Breast epithelium (tissue), 4 donors: ENCODE data around the gene NCKAP5. TPM values are rescaled to one million over a fixed set of nuclear protein-coding genes. Genes with fewer than 3 reads are reported as not detected.

Experiments
- DNase-seq, 2 donors: peaks; one replicate each; pipeline ENCODE4 v3.0.0-alpha.2; 2019; ENCODE audit warnings: low spot score in 2 of 2
- H3K27ac ChIP-seq, 2 donors: fragments of 200-600 bp; sonication (generic) in 1 of 2; one replicate each; pipeline ENCODE4 v1.5.1; 2016 to 2019; ENCODE audit warnings: mild to moderate bottlenecking in 1 of 2
- H3K27me3 ChIP-seq, 2 donors: fragments of 200-600 bp; sonication (generic) in 1 of 2; one replicate each; pipeline versions ENCODE4 v1.5.1 to v1.6.0; 2017 to 2019; ENCODE audit warnings: control low read depth in 1 of 2, mild to moderate bottlenecking in 1 of 2
- H3K36me3 ChIP-seq: fragments of 200-600 bp; one replicate; pipeline ENCODE4 v1.5.1; 2019
- H3K4me1 ChIP-seq, 2 donors: fragments of 200-600 bp; sonication (generic); one replicate each; pipeline ENCODE4 v1.5.1; 2016 to 2019; ENCODE audit warnings: control low read depth in 1 of 2
- H3K4me3 ChIP-seq, 3 donors: fragments of 200-600 bp; sonication (generic); 1 replicate in 2 of 3; 2 replicates in 1 of 3; pipeline ENCODE4 v1.5.1; 2016 to 2019; ENCODE audit warnings: mild to moderate bottlenecking in 3 of 3, moderate library complexity in 2 of 3
- H3K9me3 ChIP-seq, 2 donors: fragments of 200-600 bp; sonication (generic) in 1 of 2; one replicate each; pipeline ENCODE4 v1.5.1; 2016 to 2019; ENCODE audit warnings: control low read depth in 1 of 2
- CTCF ChIP-seq, 3 donors: fragments of 450-650 bp; IDR thresholded peaks; one replicate each; pipeline ENCODE4 v1.5.1; 2016 to 2017; ENCODE audit warnings: antibody characterized with exemption in 3 of 3, mild to moderate bottlenecking in 3 of 3, moderate library complexity in 3 of 3
- POLR2A ChIP-seq: fragments of 450-650 bp; IDR thresholded peaks from one replicate; pipeline ENCODE4 v1.6.1; 2016; ENCODE audit warnings: antibody characterized with exemption, mild to moderate bottlenecking, moderate library complexity
- POLR2AphosphoS5 ChIP-seq, 3 donors: sonication (generic); formaldehyde crosslinking; IDR thresholded peaks; one replicate each; pipeline ENCODE4 v1.6.1; 2017; ENCODE audit warnings: antibody characterized with exemption in 3 of 3
- intact Hi-C: fragments of 100-400 bp; cut with DNase I; formaldehyde crosslinking; loops from one replicate; pipeline ENCODE4 v1.15.1; 2023; ENCODE audit warnings: low total_unique reads
- total RNA-seq, 3 donors: library from RNA; depleted of rRNA; stranded (reverse); fragments of >200 nt; gene quantifications; one replicate each; pipeline ENCODE4 v1.1.0, GENCODE V29; 2016

Gene NCKAP5
- total RNA-seq, 3 donors from 2014 or later, result 1.1 to 10.5 (median 6.1) TPM

GRCh38 chr2:132645722-132646539 lies 922.3 kb downstream of the NCKAP5 start:
- TF ChIP-seq POLR2A, result no peak
- TF ChIP-seq POLR2AphosphoS5 (IDR thresholded peaks at IDR 0.05), result no peak
- no peak for TF ChIP-seq CTCF (IDR thresholded peaks at IDR 0.05)
- Histone ChIP-seq H3K4me1 (no peaks in the 10 kb centered on the region), H3K27me3 (no peaks in the 10 kb centered on the region), H3K4me3 (no peak overlapping the region), H3K9me3 (no peaks in the 10 kb centered on the region), H3K36me3 (no peaks in the 10 kb centered on the region), H3K27ac (no peak overlapping the region)
- no peak for DNase-seq
- intact Hi-C loops, result no loop called here

DNA sequence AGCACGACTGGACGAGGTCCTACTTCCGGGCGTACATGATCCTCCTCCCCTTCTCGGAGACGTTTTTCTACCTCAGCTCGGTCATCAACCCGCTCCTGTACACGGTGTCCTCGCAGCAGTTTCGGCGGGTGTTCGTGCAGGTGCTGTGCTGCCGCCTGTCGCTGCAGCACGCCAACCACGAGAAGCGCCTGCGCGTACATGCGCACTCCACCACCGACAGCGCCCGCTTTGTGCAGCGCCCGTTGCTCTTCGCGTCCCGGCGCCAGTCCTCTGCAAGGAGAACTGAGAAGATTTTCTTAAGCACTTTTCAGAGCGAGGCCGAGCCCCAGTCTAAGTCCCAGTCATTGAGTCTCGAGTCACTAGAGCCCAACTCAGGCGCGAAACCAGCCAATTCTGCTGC lies 923.1 kb downstream of the NCKAP5 start:
- no peak overlapping the region for H3K27ac ChIP-seq
- no peaks in the 10 kb centered on the region for H3K36me3 ChIP-seq
- no peak for DNase-seq
- TF ChIP-seq CTCF (IDR thresholded peaks at IDR 0.05) (no peak), POLR2AphosphoS5 (IDR thresholded peaks at IDR 0.05) (no peak), POLR2A (no peak)
- H3K27me3 ChIP-seq, result no peaks in the 10 kb centered on the region
- no peaks in the 10 kb centered on the region for H3K4me1 ChIP-seq
- no peak overlapping the region for H3K4me3 ChIP-seq
- intact Hi-C loops, result no loop called here
- no peaks in the 10 kb centered on the region for H3K9me3 ChIP-seq

GRCh38 chr2:132642415-132642814 lies 925.8 kb downstream of the NCKAP5 start:
- intact Hi-C loops, result no loop called here
- no peak overlapping the region for H3K4me3 ChIP-seq

DNA sequence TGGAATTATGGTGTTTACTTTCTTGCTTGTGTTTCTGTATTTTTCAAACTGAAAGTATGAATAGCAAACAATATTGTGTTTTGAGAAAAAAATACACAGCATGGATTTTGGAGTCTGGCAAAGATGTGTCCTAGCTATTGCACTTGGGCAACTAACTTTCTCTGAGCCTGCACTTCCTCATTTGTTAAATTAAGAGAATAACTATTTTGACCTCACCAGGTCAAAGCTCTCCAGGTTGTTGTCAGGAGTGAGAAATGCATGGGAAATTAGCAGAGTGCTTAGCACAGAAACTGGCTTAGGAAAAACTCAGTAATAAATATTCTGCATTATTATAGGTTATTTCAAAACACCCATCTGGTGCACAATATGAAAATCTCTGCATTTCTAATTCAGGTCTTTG lies 926.4 kb downstream of the NCKAP5 start:
- Histone ChIP-seq H3K9me3 (no peaks in the 10 kb centered on the region), H3K27me3 (no peaks in the 10 kb centered on the region), H3K27ac (no peak overlapping the region), H3K4me1 (no peaks in the 10 kb centered on the region), H3K4me3 (no peak overlapping the region), H3K36me3 (no peaks in the 10 kb centered on the region)
- TF ChIP-seq POLR2AphosphoS5 (IDR thresholded peaks at IDR 0.05) (no peak), POLR2A (no peak), CTCF (IDR thresholded peaks at IDR 0.05) (no peak)
- intact Hi-C loops, result no loop called here
- DNase-seq, result no peak

More at GRCh38 chr2:132642415-132642814, 925.8 kb downstream of the NCKAP5 start:
- DNase-seq, result no peak
- Histone ChIP-seq H3K9me3 (no peaks in the 10 kb centered on the region), H3K27me3 (no peaks in the 10 kb centered on the region), H3K4me1 (no peaks in the 10 kb centered on the region), H3K27ac (no peak overlapping the region), H3K36me3 (no peaks in the 10 kb centered on the region)
- TF ChIP-seq POLR2AphosphoS5 (IDR thresholded peaks at IDR 0.05) (no peak), CTCF (IDR thresholded peaks at IDR 0.05) (no peak), POLR2A (no peak)

- DNase-seq, result no peak
- Histone ChIP-seq H3K27ac (no peak overlapping the region), H3K9me3 (no peaks in the 10 kb centered on the region), H3K27me3 (no peaks in the 10 kb centered on the region), H3K4me1 (no peaks in the 10 kb centered on the region), H3K4me3 (no peak overlapping the region), H3K36me3 (no peaks in the 10 kb centered on the region)
- no peak for TF ChIP-seq POLR2AphosphoS5 (IDR thresholded peaks at IDR 0.05)
- no peak for TF ChIP-seq CTCF (IDR thresholded peaks at IDR 0.05)
- TF ChIP-seq POLR2A, result no peak
- intact Hi-C loops, result no loop called here
These were observed 928.1 kb downstream of the NCKAP5 start for GRCh38 chr2:132640116-132640515.
